Fibroblast of lung (primary cell): Measurements from ENCODE around the gene SYNPR.

Source experiments
- EZH2 ChIP-seq: IDR thresholded peaks from 2 replicates; pipeline ENCODE4 v1.5.1; 2012; ENCODE audit warnings: low read length, control low read depth, mild to moderate bottlenecking; ENCODE audit errors: missing control alignments
- TF ChIP-seq, protein P1 (sequence below), 2 donors: IDR thresholded peaks in 1 of 2; conservative IDR thresholded peaks in 1 of 2; 1 replicate in 1 of 2; 2 replicates in 1 of 2; pipeline ENCODE4 v1.5.1; 2011 to 2012; ENCODE audit warnings: low read length in 2 of 2, control low read depth in 1 of 2, inconsistent platforms in 1 of 2, low read depth in 1 of 2, mild to moderate bottlenecking in 1 of 2

DNA sequence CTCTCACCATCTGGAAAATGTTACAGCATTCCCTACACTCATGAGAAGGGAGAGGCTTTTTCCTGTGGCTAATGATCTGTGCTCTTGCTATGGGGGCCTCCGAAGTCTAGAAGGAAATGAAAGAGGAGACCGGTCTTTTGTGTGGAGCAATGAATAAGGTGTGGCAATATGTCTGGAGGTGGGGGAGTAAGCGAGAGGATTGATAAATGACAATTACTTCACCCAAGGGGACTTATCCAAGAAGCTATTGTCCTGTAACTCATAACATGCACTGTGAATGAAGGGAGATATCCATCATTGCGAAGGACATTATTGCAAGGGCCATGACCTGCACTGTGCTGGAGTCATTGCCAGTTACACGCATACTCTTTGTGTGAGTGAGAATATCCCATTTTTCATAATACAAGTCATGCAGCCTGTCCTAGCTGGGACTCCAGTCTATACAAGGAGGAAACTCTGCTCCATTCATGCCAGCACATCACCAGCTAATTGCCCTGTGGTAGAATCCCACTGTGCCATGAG lies 37.7 kb upstream of the SYNPR start:
- TF ChIP-seq, protein P1, sequence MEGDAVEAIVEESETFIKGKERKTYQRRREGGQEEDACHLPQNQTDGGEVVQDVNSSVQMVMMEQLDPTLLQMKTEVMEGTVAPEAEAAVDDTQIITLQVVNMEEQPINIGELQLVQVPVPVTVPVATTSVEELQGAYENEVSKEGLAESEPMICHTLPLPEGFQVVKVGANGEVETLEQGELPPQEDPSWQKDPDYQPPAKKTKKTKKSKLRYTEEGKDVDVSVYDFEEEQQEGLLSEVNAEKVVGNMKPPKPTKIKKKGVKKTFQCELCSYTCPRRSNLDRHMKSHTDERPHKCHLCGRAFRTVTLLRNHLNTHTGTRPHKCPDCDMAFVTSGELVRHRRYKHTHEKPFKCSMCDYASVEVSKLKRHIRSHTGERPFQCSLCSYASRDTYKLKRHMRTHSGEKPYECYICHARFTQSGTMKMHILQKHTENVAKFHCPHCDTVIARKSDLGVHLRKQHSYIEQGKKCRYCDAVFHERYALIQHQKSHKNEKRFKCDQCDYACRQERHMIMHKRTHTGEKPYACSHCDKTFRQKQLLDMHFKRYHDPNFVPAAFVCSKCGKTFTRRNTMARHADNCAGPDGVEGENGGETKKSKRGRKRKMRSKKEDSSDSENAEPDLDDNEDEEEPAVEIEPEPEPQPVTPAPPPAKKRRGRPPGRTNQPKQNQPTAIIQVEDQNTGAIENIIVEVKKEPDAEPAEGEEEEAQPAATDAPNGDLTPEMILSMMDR (conservative IDR thresholded peaks at IDR 0.05 in 1 of 2, IDR thresholded peaks at IDR 0.05 in 1 of 2; ENCODE audit: low read depth in 1 of 2, low read length in 2 of 2): no peak
- TF ChIP-seq EZH2: no peak
